NCI-H226 (cell line): ENCODE data around the gene IL1RN.

Experiments
- DNase-seq: peaks from one replicate; pipeline ENCODE4 v3.0.0-alpha.2; 2015

IL1RN gene

GRCh38 chr2:113104054-113104611 is 23.3 kb upstream of the IL1RN start:
- DNase-seq = no peak

DNA sequence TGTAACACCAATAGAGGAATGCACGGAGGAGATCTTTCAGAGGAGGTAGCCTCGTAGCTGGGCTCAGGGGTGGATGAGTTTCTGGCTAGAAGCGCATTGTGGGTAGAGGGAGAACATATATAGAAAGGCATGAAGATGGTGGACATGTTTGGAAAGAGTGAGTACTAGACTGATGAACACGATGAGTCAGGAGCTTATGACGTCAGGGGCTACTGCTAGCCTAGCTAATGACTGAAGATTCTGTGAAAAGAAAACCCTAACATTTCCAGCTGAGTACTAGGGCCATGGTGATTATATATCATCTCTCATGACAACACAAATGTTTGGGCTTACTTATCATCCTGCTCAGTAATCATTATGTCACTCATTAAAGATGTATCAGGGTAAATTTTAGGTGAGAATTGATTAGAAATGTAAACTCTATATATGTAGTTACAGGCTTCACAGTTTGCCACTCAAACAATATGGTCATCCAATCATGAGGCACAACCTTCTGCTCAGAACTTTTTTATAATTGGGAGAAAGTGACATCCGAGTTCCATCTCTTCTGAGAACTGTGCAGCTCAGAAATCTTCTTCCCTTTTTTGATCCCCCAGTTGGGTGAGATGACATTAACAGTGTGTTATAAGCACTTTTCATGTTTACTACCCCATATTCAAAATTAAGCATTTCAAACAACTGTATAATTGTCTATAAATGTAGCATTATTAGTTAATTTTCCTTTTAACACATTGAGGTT is 22.2 kb upstream of the IL1RN start:
- DNase-seq = peak; percentile 50

DNA sequence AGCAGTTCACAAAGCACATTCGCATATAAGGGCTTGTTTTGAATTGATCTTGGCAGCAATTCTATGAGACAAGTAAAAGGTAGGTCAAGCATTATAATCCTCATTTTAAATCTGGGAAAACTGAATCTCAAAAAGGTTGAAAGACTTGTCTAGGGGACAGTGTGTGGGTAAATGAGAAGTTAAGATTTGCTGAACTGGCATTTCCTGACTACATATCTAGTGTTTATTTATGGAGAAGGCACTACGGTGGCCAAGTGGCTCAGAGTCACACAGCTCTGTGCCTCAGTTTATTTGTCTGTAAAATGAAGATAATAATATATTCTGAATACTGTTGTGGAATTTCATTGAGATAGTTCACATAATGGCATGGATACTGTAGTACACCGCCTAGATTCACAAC is 16.3 kb upstream of the IL1RN start:
- DNase-seq = no peak

DNA sequence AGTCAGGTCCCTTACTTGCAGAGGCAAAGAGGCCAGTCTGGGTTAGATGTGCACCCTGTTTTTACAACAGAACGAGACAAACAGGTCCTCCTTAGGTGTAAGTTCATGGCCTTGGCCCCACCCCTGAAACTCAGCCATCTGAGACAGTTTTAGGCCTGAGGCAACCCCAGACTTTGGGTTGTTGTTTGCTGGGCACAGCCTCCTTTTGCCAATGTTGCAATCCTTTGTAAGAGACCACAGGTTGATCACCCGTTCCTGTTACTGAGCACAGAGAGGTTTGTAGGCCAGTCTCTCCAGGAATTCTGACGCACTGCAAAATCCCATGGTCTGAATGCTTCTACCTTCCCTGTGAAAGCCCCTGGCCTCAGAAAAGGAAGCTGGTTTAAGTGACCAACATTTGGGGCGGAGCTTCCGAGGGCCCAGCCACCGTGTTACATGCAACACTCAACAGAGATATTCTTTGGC is 15.5 kb upstream of the IL1RN start:
- no peak for DNase-seq

- DNase-seq = no peak
Observed at GRCh38 chr2:113112441-113112840, 15.0 kb upstream of the IL1RN start.

DNA sequence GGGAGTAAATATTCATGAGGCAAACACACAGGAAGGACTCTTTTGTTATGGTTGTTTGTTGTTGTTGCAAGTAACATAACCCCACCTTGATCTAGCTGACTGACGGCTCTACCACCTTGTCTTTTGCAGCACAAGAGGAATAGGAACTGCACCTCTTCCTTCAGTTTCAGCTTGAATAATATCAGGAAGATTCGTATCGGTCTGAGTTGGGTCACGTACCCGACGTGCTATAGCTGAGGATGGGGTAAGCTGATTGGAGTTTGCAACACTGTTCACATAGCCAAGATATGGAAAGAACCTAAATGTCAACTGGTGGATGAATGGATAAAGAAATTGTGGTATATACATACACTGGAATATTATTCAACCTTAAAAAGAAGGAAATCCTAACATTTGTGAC is 14.5 kb upstream of the IL1RN start:
- no peak for DNase-seq

GRCh38 chr2:113113807-113114206 is 13.6 kb upstream of the IL1RN start:
- no peak for DNase-seq

DNA sequence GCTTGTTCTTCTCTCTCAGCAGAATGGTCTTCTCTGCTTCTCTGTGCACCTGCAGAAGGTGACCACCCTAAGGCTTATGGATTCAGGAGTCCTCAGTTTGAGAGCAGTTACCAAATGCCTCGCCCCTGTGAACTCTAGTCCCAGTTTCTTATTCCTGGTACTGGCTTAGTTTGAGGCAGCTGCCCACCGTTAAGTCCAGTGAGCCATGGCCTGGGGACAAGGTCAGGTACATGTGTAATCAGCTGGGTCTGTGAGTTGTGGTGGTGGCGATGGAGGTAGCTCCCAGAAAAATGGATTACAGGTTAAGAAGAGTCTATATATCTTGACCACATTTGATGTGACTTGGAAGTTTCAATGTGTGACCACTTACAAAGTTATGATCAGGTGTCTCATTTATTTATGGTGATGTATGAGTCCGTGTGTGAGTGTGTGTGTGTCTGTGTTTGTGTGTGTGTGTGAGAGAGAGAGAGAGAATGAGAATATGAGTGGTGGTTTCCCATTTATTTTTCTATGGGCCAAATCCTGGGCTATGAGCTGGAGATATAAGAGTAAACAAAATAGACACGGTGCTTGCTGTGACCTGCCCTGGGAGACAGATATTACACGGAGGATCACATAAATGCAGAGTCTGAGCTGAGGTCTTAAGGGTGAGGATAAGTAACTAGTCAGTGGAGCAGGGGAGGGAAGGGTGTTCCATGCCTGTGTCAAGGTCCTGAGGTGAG is 13.0 kb upstream of the IL1RN start:
- no peak for DNase-seq

- DNase-seq = no peak
Observed at GRCh38 chr2:113114996-113115395, 12.4 kb upstream of the IL1RN start.

DNA sequence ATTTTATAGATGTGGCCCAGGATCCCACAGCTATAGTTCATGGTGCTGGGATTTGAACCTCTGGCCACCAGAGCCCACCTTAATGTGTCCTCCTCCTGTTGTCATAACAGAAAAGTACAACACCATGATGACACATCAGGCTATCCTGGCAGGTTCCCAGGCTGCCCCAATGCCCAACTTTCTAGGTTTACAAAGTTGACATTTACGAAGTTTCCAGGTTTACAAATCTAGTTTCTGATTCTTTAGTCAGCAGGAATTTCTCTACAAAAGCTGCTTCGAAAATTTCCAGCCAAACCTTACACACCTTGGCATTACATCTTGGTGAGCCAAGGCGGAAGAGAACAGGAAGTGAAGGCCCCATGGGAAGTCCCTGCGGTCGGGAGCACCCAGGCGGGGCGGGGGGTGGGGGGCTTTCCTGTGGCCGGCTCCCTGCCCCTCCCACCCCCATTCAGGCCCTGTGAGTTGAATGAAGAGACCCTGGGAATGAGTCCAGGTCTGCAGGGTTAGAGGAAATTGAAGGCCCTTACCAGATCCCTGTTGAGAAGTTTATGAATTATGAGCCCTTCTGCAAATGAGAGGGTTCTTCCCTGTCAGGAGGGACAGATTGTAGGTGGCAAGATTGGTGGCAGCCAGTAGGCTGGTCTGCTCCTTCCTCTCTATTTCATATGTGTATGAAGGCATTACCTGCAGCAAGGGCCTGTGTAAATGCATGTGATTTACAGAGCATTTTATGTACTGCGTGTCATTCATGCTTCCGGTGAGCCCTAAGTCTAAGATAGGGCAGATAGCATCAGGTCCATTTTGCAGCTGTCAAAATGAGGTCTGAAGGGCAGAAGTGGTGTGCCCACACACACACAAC is 11.1 kb upstream of the IL1RN start:
- DNase-seq = no peak

DNA sequence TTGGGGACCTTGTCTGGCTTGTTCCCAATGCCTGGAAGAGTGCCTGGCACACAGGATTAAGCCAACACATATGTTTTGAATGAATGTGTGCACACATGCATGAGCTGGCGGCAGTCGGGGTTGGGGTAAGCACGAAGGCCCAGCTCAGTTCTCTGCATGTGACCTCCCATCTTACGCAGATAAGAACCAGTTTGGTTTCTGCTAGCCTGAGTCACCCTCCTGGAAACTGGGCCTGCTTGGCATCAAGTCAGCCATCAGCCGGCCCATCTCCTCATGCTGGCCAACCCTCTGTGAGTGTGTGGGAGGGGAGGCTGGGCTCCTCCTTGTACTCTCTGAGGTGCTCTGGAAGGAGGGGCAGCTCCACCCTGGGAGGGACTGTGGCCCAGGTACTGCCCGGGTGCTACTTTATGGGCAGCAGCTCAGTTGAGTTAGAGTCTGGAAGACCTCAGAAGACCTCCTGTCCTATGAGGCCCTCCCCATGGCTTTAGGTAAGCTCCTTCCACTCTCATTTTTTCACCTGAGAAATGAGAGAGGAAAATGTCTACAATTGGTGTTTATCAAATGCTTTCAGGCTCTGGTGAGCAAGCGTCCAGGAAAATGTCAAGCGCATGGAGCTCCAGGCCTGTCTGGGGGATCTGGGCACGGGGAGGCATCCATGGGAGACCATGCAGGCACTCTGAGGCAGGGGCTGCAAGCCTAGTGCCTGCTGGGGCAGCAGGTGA is 9.7 kb upstream of the IL1RN start:
- DNase-seq = peak; percentile 96

DNA sequence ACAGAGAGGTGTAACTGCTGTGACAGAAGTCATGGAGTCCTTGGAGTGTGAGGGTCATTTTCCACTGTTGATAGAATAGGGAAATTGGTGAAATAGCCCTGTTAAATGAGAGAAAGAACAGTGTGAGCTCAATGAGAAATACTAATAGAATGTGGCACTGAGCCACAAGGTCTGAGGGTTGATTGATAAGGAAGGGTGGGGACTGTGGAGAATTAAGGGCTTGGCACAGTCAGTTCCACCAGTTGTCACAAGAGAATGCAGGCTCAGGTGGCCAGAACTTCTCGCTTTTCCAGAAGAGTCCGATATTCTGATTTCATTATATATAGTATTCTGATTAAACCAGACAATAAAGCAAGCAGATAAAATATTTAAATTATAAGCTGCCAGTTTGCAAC is 9.1 kb upstream of the IL1RN start:
- DNase-seq = no peak

DNA sequence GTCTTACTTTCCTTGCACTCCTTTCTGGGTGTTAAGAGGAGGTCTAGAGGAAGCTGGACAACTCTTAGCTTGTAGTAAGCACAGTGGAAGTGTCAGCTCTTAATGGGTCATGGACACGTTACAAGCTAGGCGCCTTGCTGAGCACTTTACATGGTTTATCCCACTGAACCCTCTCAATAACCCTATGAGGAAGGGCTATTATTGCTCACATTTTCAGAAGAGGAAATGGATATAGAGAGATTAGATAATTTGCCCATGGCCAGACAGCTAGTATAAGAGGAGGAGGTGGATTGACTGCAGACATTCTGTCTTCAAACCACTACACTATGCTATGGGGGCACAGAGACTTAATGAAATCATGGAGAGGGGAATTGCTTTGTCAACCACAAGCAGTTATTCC is 8.3 kb upstream of the IL1RN start:
- DNase-seq = no peak

DNA sequence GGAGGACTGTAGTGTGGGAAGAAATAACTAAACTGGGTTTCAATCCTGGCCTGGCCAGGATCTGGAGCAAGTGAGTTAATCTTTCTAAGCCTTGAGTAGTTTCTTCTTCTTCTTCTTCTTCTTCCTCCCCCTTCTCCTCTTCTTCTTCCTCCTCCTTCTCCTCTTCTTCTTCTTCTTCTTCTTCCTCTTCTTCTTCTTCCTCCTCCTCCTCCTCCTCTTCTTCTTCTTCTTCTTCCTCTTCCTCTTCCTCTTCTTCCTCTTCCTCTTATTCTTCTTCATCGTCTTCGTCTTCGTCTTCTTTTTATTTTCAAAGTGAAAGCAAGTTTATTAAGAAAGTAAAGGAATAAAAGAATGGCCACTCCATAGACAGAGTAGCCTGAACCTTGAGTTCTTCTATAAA is 6.5 kb upstream of the IL1RN start:
- DNase-seq = no peak

GRCh38 chr2:113122364-113122763 is 5.0 kb upstream of the IL1RN start:
- DNase-seq = no peak

- DNase-seq = no peak
Observed at GRCh38 chr2:113123726-113124125, 3.7 kb upstream of the IL1RN start.

DNA sequence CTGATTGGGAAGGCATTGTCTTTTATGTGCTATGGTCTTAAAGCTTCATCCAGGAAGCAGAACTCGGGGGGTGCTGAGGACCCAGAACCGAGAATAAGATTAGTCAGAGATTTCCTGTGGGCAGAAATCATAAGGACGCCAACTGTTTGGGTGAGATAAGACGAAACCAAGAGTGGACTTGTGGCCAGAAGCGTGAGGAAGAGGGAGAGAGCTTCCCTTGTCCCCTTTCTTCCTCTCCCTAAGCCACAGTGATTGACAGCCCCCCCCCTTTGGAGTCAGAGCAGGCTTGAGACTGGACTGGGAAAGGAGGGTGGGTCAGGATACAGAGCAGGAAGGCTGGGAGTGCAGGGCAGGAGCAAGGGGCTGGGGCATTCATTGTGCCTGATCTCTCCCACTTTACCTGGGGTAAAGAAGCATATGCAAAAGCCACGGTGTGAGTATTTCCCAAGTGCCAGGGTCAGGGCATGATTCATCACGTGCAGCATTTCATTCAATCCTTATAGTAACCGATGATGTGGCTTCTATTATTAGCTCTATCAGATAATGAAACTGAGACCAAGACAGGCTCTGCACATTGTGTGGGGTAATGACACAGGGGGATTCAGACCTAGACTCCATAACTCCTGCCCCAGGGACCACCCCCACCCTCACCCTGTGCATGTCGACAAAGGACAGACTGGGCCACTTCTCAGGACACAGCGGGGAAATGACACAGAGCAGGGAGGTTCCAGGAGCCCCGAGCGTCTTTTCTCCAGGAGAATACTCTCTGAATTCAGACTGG is 3.0 kb upstream of the IL1RN start:
- DNase-seq = no peak

DNA sequence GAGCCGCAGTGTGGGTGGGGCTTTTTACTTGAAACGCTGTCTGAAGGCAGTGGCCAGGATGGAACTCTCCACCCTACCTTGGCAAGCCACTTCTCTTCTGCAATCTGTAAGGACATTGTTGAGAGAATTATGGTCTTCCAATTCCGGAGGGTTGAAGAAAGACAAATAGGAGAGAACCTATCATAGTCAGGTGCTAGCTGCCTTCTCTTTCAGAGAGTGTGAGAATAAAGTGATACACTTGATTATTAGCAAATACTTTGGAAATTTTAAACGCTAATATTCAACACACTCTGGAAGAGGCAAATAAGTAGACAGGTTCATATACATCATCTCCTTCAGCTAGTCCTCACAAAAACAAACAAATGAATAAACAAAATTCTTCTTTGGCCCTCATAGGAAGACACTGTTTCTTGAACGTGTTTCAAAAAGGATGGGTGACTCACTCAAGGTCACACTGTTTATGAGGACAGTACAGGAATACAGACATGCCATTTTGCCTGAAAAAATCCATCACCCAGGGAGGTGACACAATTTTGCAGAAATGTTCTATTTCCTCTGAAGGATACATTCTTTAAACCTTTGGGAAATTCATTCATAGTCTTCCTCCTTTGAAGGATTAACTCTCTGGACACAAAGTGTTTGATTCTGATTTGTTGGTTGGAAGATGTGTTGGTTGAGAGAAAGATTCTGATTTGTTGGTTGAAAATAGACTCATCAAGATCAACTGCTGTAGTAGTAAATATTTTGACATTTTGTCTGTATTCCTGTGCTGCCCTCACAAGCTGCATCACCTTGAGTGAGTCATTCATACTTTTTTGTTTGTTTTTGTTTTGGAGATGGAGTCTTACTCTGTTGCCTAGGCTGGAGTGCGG is 2.2 kb upstream of the IL1RN start:
- DNase-seq = no peak

DNA sequence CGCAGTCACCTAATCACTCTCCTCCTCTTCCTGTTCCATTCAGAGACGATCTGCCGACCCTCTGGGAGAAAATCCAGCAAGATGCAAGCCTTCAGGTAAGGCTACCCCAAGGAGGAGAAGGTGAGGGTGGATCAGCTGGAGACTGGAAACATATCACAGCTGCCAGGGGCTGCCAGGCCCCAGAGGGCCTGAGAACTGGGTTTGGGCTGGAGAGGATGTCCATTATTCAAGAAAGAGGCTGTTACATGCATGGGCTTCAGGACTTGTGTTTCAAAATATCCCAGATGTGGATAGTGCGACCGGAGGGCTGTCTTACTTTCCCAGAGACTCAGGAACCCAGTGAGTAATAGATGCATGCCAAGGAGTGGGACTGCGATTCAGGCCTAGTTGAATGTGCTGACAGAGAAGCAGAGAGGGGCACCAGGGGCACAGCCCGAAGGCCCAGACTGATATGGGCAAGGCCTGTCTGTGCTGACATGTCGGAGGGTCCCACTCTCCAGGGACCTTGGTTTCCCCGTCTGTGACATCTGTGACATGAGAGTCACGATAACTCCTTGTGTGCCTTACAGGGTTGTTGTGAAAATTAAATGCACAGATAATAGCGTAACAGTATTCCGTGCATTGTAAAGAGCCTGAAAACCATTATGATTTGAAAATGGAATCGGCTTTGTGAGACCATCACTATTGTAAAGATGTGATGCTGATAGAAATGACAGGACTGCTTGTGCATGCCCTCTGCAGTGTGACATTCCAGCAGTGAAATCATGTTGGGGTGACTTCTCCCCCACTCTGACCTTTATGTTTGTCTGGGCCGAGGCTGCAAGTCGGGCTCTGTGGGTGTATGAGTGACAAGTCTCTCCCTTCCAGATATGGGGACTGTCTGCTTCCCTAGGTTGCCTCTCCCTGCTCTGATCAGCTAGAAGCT is 510 bp downstream of the IL1RN start:
- DNase-seq = no peak
